GM10266 (cell line): ENCODE data around the gene KRT36.

Experiments used
- DNase-seq: peaks from one replicate; pipeline ENCODE4 v3.0.0; 2012; ENCODE audit errors: extremely low spot score
- CTCF ChIP-seq: IDR thresholded peaks from 2 replicates; pipeline ENCODE4 v1.5.1; 2012; ENCODE audit warnings: mild to moderate bottlenecking, low read depth; ENCODE audit not compliant: control insufficient read depth, insufficient read depth; ENCODE audit errors: missing control alignments

The KRT36 gene

GRCh38 chr17:41505007-41505808, 15.5 kb upstream of the KRT36 start, which contains the start of gene KRT13:
Gene KRT13, minus strand, starts transcription at chr17:41505612. Its CDS starts 62 bp downstream, at chr17:41505550.
- no peak for DNase-seq
- TF ChIP-seq CTCF, result no peak

GRCh38 chr17:41504246-41504977, 14.7 kb upstream of the KRT36 start:
- TF ChIP-seq CTCF, result no peak
- DNase-seq, result no peak

- DNase-seq, result no peak
- TF ChIP-seq CTCF, result no peak
These were observed 13.5 kb upstream of the KRT36 start for GRCh38 chr17:41503202-41503601.

GRCh38 chr17:41500131-41500911, 10.6 kb upstream of the KRT36 start:
- no peak for TF ChIP-seq CTCF
- no peak for DNase-seq

- no peak for TF ChIP-seq CTCF
- no peak for DNase-seq
These were observed 10.0 kb upstream of the KRT36 start for GRCh38 chr17:41499714-41500113.

GRCh38 chr17:41498276-41498675, 8.6 kb upstream of the KRT36 start:
- TF ChIP-seq CTCF, result no peak
- no peak for DNase-seq
